ENCODE measurements around the gene ANKS1B. TPM values are rescaled to one million over a fixed set of nuclear protein-coding genes. Genes with fewer than 3 reads are reported as not detected.

Gene ANKS1B
- total RNA-seq, 4 donors from 2014 or later = 16.6 to 62.6 (median 40.2) TPM

GRCh38 chr12:98922871-98923270 is 1061.9 kb downstream of the ANKS1B start:
- no peak for DNase-seq
- Histone ChIP-seq H3K27me3 (no peaks in the 10 kb centered on the region), H3K27ac (no peak overlapping the region), H3K4me3 (no peak overlapping the region), H3K36me3 (no peaks in the 10 kb centered on the region), H3K4me1 (no peaks in the 10 kb centered on the region), H3K9me3 (no peaks in the 10 kb centered on the region)
- intact Hi-C loops (cut with DNase I; ENCODE audit: low total_unique reads) = no loop called here
- TF ChIP-seq CTCF (IDR thresholded peaks at IDR 0.05) (no peak), POLR2A (IDR thresholded peaks at IDR 0.05) (no peak)

- no peaks in the 10 kb centered on the region for H3K27me3 ChIP-seq
- no peaks in the 10 kb centered on the region for H3K36me3 ChIP-seq
- no peak for DNase-seq
- H3K9me3 ChIP-seq = no peaks in the 10 kb centered on the region
- no peak overlapping the region for H3K27ac ChIP-seq
- TF ChIP-seq POLR2A (IDR thresholded peaks at IDR 0.05) (no peak), CTCF (IDR thresholded peaks at IDR 0.05) (no peak)
- no peak overlapping the region for H3K4me3 ChIP-seq
- intact Hi-C loops (cut with DNase I; ENCODE audit: low total_unique reads) = no loop called here
- H3K4me1 ChIP-seq = no peaks in the 10 kb centered on the region
These were observed 1066.4 kb downstream of the ANKS1B start for GRCh38 chr12:98918176-98918863.

DNA sequence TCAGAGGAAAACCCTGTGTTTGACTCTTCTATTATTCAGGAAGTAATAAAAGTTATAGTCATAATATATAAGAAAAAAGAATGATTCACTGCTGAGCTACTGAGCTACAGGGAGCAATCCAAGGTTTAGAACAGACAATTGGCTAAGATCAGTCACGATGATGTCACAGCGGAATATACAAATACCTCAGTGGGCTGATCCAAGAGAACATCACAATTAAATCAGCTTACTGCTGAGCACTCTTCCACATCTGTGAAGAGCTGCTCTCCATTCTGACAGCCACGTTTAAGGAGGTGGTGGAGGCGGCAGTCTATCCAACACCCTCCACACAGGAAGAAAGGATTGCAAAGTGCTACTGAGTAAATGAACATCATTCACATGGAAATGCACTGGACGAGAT is 1068.6 kb downstream of the ANKS1B start:
- TF ChIP-seq POLR2A (IDR thresholded peaks at IDR 0.05) = no peak
- no peak for TF ChIP-seq CTCF (IDR thresholded peaks at IDR 0.05)
- no peaks in the 10 kb centered on the region for H3K4me1 ChIP-seq
- H3K27me3 ChIP-seq = no peaks in the 10 kb centered on the region
- no peaks in the 10 kb centered on the region for H3K36me3 ChIP-seq
- intact Hi-C loops (cut with DNase I; ENCODE audit: low total_unique reads) = no loop called here
- H3K27ac ChIP-seq = no peak overlapping the region
- H3K9me3 ChIP-seq = no peaks in the 10 kb centered on the region
- DNase-seq = no peak
- H3K4me3 ChIP-seq = no peak overlapping the region

GRCh38 chr12:98912401-98912974 is 1072.2 kb downstream of the ANKS1B start:
- no peaks in the 10 kb centered on the region for H3K27me3 ChIP-seq
- intact Hi-C loops (cut with DNase I; ENCODE audit: low total_unique reads) = no loop called here
- H3K4me1 ChIP-seq = no peaks in the 10 kb centered on the region
- H3K4me3 ChIP-seq = no peak overlapping the region
- TF ChIP-seq POLR2A (IDR thresholded peaks at IDR 0.05) = no peak
- no peak for TF ChIP-seq CTCF (IDR thresholded peaks at IDR 0.05)
- H3K9me3 ChIP-seq = no peaks in the 10 kb centered on the region
- H3K36me3 ChIP-seq = no peaks in the 10 kb centered on the region
- H3K27ac ChIP-seq = no peak overlapping the region
- DNase-seq = no peak

DNA sequence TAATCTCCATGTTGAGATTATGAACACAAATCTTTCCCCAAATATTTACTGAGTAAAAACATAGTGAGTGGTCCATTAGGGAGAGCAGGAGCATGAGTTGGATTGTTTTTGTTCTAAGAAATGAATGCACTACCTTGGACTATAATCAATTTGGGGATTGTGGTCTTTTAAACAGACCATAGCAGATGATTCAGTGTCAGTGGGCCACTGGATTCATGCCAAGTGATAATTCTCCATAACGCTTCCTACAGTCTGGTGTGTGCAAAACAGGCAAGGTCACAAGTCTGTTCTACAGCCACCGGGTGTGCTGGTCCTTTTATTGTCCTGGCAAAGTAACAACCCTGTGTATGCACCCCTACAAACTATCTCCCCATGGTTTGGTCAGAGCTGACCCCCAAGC is 1073.3 kb downstream of the ANKS1B start:
- no peak for TF ChIP-seq POLR2A (IDR thresholded peaks at IDR 0.05)
- no peak for TF ChIP-seq CTCF (IDR thresholded peaks at IDR 0.05)
- intact Hi-C loops (cut with DNase I; ENCODE audit: low total_unique reads) = no loop called here
- Histone ChIP-seq H3K36me3 (no peaks in the 10 kb centered on the region), H3K4me3 (no peak overlapping the region), H3K27ac (no peak overlapping the region), H3K4me1 (no peaks in the 10 kb centered on the region), H3K27me3 (no peaks in the 10 kb centered on the region), H3K9me3 (no peaks in the 10 kb centered on the region)
- no peak for DNase-seq
